BE2C (cell line): ENCODE data around the gene RRM2.
"Not testable (repeated sequence)": the region's sequence is repeated elsewhere in the genome, so short reads cannot be mapped to it uniquely, and the experiment has no call there.

Experiments used
- DNase-seq: peaks from one replicate; pipeline ENCODE4 v3.0.0-alpha.2; 2020
- H3K27me3 ChIP-seq: fragments of 250-450 bp; sonication (Bioruptor Pico); 2 replicates; pipeline ENCODE4 v1.5.1; 2020; ENCODE audit warnings: mild to moderate bottlenecking
- H3K36me3 ChIP-seq: fragments of 250-450 bp; sonication (Bioruptor Pico); 2 replicates; pipeline ENCODE4 v1.5.1; 2020; ENCODE audit warnings: mild to moderate bottlenecking
- H3K4me1 ChIP-seq: fragments of 250-450 bp; sonication (Bioruptor Pico); 2 replicates; pipeline ENCODE4 v1.5.1; 2020
- H3K4me3 ChIP-seq: 2 replicates; pipeline ENCODE4 v1.5.1; 2011; ENCODE audit warnings: low read depth, low read length
- H3K9me3 ChIP-seq: fragments of 250-450 bp; sonication (Bioruptor Pico); 2 replicates; pipeline ENCODE4 v1.5.1; 2020
- TF ChIP-seq, protein P1 (sequence below): IDR thresholded peaks from 2 replicates; pipeline ENCODE4 v1.5.1; 2012; ENCODE audit warnings: mild to moderate bottlenecking, low read depth, low read length

Gene RRM2

DNA sequence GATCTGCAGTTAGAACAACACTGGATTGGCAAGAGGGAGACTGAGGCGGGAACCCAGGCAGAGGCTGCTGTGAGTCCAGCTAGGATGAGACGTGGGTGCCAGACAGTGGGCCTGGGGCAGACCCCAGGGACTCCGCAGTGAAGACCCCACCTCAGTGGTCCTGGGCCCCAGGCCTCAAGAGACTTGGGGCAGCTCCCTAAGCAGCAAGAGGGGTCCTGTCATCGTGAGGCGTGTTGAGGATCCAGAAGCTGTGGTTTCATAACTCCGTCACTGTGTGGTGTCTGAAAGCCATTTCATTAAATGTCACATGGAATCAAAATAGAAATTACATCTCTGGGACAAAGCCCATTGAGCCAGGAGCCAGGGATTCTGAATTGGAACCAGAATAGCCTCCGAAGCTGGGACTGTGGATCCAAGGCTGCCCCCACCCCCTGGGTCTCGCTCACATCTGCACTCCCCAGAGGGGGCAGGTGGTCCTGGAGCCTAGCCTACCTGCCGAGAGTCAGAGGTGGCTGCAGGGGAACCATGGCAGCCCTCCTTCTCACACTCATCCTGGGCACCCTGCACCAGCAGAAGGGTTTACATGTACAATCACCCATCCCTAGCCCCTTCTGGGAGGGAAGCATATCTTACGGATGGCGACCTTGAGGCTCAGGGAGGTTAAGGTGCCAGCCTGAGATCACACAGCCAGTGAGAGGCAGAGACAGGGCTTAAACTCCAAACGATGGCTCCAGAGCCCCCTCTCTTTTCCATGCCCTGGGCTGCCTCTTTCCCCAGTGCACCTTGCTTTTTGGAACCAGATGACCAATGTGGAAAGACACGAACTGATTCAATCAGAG lies 23.2 kb downstream of the RRM2 start:
- Histone ChIP-seq H3K4me3 (no peak overlapping the region), H3K4me1 (no peaks in the 10 kb centered on the region), H3K27me3 (no peaks in the 10 kb centered on the region), H3K9me3 (no peaks in the 10 kb centered on the region), H3K36me3 (peaks cover 19% of the 10 kb centered on the region)
- no peak for DNase-seq
- TF ChIP-seq, protein P1, sequence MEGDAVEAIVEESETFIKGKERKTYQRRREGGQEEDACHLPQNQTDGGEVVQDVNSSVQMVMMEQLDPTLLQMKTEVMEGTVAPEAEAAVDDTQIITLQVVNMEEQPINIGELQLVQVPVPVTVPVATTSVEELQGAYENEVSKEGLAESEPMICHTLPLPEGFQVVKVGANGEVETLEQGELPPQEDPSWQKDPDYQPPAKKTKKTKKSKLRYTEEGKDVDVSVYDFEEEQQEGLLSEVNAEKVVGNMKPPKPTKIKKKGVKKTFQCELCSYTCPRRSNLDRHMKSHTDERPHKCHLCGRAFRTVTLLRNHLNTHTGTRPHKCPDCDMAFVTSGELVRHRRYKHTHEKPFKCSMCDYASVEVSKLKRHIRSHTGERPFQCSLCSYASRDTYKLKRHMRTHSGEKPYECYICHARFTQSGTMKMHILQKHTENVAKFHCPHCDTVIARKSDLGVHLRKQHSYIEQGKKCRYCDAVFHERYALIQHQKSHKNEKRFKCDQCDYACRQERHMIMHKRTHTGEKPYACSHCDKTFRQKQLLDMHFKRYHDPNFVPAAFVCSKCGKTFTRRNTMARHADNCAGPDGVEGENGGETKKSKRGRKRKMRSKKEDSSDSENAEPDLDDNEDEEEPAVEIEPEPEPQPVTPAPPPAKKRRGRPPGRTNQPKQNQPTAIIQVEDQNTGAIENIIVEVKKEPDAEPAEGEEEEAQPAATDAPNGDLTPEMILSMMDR, result no peak

DNA sequence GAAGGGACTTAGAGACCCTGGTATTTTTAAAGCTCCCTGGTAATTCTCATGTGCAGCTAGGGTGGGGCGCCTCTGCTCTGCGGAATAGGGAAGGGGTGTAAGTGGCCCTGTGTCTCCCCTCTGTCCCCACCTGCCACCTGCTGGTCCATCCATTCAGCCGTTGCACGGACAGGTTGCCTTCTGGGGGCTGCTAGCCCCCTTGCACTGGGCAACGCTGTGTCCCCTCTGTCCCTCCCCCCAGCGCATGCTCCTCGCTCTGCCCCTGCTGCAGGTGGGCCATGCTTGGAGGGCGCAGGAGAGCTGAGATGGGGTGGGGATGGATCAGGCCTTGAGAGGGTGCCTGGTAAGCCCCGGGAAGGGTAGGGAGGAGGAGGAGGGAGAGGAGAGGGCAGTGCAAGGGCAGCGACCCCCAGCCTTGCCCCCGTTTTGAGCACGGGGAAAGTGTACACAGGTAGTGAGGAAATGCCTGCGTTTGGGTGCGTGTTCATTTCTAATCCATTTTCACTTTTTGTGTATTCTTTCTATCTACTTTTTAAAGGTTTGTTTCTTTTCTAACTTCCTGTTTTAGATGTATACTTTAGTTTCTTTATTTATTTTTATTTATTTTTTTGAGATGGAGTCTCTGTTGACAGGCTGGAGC lies 23.9 kb downstream of the RRM2 start:
- DNase-seq, result no peak
- peaks cover 19% of the 10 kb centered on the region for H3K36me3 ChIP-seq
- TF ChIP-seq, protein P1, result no peak

DNA sequence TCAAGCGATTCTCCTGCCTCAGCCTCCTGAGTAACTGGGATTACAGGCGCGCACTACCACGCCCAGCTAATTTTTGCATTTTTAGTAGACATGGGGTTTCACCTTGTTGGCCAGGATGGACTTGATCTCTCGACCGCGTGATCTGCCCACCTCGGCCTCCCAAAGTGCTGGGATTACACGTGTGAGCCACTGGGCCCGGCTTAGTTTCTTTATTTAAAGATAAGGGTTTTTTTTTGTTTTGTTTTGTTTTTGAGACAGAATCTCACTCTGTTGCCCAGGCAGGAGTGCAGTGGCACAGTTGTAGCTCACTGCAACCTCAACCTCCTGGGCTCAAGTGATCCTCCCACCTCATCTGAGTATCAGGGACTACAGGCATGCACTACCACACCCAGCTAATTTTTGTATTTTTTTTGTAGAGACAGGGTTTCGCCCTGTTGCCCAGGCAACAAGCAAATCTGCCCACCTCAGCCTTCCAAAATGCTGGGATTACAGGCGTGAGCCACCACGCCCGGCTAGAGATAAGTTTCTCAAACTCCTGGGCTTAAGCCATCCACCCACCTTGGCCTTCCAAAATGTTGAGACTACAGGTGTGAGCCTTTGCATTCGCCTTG lies 24.6 kb downstream of the RRM2 start:
- not testable (repeated sequence) for H3K9me3 ChIP-seq, H3K4me1 ChIP-seq, H3K4me3 ChIP-seq, DNase-seq, H3K27me3 ChIP-seq
- H3K36me3 ChIP-seq, result peaks cover 17% of the 10 kb centered on the region

More for the DNA sequence above, 23.9 kb downstream of the RRM2 start:
- Histone ChIP-seq H3K4me3 (no peak overlapping the region), H3K4me1 (no peaks in the 10 kb centered on the region), H3K9me3 (no peaks in the 10 kb centered on the region), H3K27me3 (no peaks in the 10 kb centered on the region)

DNA sequence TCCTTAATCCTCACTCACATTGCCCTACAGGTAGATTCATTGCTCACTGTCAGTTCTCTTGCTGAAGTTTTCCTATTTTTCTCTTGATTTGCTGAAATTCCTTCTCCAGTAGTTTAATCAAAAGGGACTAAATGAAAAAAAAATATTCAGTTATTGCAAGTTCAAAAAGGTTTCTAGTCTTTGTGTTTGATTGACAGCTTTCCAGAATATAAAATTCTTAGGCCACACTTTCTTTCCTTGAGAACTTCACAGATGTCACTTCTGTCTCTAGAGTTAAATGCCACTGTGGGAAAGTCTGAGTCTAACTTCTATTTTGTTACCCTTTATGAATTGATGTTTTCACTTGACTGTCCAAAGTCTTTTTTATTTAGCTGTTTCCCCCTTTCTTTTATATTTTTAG lies 25.7 kb downstream of the RRM2 start:
- H3K9me3 ChIP-seq, result no peaks in the 10 kb centered on the region
- TF ChIP-seq, protein P1, result no peak
- H3K4me1 ChIP-seq, result no peaks in the 10 kb centered on the region
- H3K36me3 ChIP-seq, result peaks cover 12% of the 10 kb centered on the region
- DNase-seq, result no peak
- no peak overlapping the region for H3K4me3 ChIP-seq
- no peaks in the 10 kb centered on the region for H3K27me3 ChIP-seq

DNA sequence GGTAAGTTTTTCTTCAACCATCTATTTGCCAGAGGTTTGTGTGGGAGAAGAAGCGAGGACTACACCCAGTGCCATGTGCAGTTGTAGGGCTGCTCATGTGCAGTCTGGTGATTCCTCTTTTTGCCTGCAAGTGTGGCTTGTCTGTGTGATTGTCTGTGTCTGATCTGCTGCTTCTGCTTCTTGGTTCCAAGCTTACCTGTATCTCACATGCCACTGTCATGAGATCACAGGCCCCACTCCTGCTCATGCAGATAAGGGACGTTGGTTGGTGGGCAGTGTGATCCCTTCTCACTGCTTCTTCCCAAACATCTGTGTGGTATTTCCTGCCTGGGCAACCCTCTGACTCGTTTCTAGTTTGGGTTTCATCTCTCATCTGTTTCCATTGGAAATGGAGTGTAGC lies 27.1 kb downstream of the RRM2 start:
- H3K4me3 ChIP-seq, result no peak overlapping the region
- H3K36me3 ChIP-seq, result peaks cover 6% of the 10 kb centered on the region

DNA sequence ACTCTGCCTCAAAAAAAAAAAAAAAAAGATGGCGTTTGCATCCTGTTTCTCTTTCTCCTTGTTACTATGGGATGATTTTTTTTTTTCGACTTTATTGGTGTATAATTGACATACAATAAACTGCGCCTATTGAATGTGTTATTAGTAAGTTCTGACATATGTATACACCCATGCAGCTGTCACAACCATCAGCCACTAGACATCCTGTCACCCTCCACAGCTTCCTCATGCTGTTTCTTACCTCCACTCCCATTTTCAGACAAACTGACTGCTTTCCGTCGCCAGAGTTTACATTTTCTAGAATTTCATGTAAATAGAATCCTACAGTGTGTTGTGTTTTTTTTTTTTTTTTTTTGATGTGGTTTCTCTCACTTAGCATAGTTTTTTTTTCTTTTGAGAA lies 27.9 kb downstream of the RRM2 start:
- Histone ChIP-seq H3K4me3 (no peak overlapping the region), H3K9me3 (no peaks in the 10 kb centered on the region), H3K36me3 (peaks cover 6% of the 10 kb centered on the region), H3K27me3 (no peaks in the 10 kb centered on the region), H3K4me1 (no peaks in the 10 kb centered on the region)
- no peak for DNase-seq
- TF ChIP-seq, protein P1, result no peak

More for the DNA sequence above, 27.1 kb downstream of the RRM2 start:
- no peaks in the 10 kb centered on the region for H3K4me1 ChIP-seq
- H3K9me3 ChIP-seq, result no peaks in the 10 kb centered on the region
- DNase-seq, result no peak
- TF ChIP-seq, protein P1, result no peak
- no peaks in the 10 kb centered on the region for H3K27me3 ChIP-seq
